Mesothelial cell of epicardium (in vitro differentiated cells): ENCODE data around the gene PYROXD2. TPM values are rescaled to one million over a fixed set of nuclear protein-coding genes. Genes with fewer than 3 reads are reported as not detected.
A peak's percentile ranks its signal among the peaks of the same experiment; 100 is the strongest.

ENCODE experiments used
- DNase-seq, 2 experiments: peaks; one replicate each; pipeline ENCODE4 v3.0.0; 2021; ENCODE audit warnings: low spot score in 2 of 2; ENCODE audit not compliant: unreplicated experiment in 2 of 2
- H3K27ac Mint-ChIP-seq: 2 replicates; pipeline ENCODE4 v1.8.0; 2021; ENCODE audit warnings: mixed read lengths
- H3K27me3 Mint-ChIP-seq: 2 replicates; pipeline ENCODE4 v1.8.0; 2021; ENCODE audit warnings: low read depth, mixed read lengths
- H3K36me3 Mint-ChIP-seq: 2 replicates; pipeline ENCODE4 v1.8.0; 2021; ENCODE audit warnings: mixed read lengths
- H3K4me1 Mint-ChIP-seq: 2 replicates; pipeline ENCODE4 v1.8.0; 2021; ENCODE audit warnings: mixed read lengths
- H3K4me3 Mint-ChIP-seq: 2 replicates; pipeline ENCODE4 v1.8.0; 2021; ENCODE audit warnings: mild to moderate bottlenecking, moderate library complexity, mixed read lengths
- H3K9me3 Mint-ChIP-seq: 2 replicates; pipeline ENCODE4 v1.8.0; 2021; ENCODE audit warnings: mixed read lengths
- CTCF ChIP-seq: fragments of 200-600 bp; sonication (generic); IDR thresholded peaks from one replicate; pipeline ENCODE4 v1.5.0; 2021; ENCODE audit warnings: antibody characterized with exemption; ENCODE audit not compliant: unreplicated experiment
- total RNA-seq: library from RNA; stranded (reverse); gene quantifications from 3 replicates; pipeline ENCODE4 v1.2.1, GENCODE V29; 2021

Gene PYROXD2
- total RNA-seq, 1 donor from 2014 or later: 31.9 TPM

GRCh38 chr10:98404571-98405359 lies 10.2 kb downstream of the PYROXD2 start:
- Mint-ChIP-seq H3K4me1 (peaks cover 4% of the 10 kb centered on the region), H3K4me3 (no peak overlapping the region), H3K27me3 (no peaks in the 10 kb centered on the region), H3K27ac (no peak overlapping the region), H3K9me3 (no peaks in the 10 kb centered on the region), H3K36me3 (peaks cover 15% of the 10 kb centered on the region)
- no peak for DNase-seq
- TF ChIP-seq CTCF: no peak

GRCh38 chr10:98403812-98404504 lies 11.0 kb downstream of the PYROXD2 start:
- Mint-ChIP-seq H3K9me3 (no peaks in the 10 kb centered on the region), H3K4me3 (no peak overlapping the region), H3K36me3 (peaks cover 15% of the 10 kb centered on the region), H3K27me3 (no peaks in the 10 kb centered on the region), H3K4me1 (peaks cover 4% of the 10 kb centered on the region), H3K27ac (no peak overlapping the region)
- no peak for DNase-seq
- no peak for TF ChIP-seq CTCF

DNA sequence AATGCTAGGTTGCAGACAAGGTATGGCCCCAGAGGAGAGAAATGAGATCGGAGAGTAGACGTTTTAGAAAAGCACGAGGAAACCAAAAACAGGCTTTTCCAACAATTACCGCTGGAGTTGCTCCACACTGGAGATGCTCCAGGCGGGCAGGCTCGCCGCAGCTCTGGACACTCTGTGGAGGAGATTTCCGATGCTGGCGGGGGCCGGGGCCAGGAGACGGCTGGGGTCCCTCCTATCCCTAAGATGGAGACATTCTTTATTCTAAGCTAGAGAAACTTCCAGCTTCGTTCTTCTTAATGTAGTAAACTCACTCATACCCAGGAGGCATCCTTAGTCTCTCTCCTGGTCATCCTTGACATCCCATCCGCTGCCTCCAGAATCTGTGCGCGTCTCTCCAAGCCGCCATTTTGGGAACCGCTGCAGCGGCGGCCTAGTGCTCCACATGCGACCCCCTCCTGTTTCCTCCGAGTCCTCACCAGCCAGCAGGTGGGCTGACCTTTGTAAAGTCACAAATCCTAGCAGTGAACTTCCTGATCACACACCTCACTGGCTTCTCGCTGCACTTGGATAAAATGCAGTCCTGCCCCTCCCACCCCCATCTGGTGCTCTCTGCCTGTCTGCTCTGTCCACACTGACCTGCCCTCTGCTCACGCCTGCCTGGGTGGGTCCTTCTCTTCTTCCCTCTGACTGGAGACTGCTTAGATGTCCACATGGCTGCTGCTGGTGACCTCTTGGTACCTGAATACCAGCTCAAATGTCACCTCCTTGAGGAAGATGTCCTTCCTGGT lies 11.9 kb downstream of the PYROXD2 start:
- no peaks in the 10 kb centered on the region for H3K27me3 Mint-ChIP-seq
- H3K4me1 Mint-ChIP-seq: peaks cover 4% of the 10 kb centered on the region
- no peak for TF ChIP-seq CTCF
- H3K36me3 Mint-ChIP-seq: peaks cover 17% of the 10 kb centered on the region
- H3K9me3 Mint-ChIP-seq: no peaks in the 10 kb centered on the region
- no peak overlapping the region for H3K4me3 Mint-ChIP-seq
- DNase-seq: no peak
- no peak overlapping the region for H3K27ac Mint-ChIP-seq

GRCh38 chr10:98402478-98402877 lies 12.5 kb downstream of the PYROXD2 start:
- H3K27ac Mint-ChIP-seq: peak overlapping the region; percentile 40
- DNase-seq: no peak
- H3K9me3 Mint-ChIP-seq: no peaks in the 10 kb centered on the region
- H3K4me3 Mint-ChIP-seq: no peak overlapping the region
- H3K4me1 Mint-ChIP-seq: peaks cover 4% of the 10 kb centered on the region
- peaks cover 19% of the 10 kb centered on the region for H3K36me3 Mint-ChIP-seq
- no peaks in the 10 kb centered on the region for H3K27me3 Mint-ChIP-seq
- TF ChIP-seq CTCF: no peak

GRCh38 chr10:98400482-98400881 lies 14.5 kb downstream of the PYROXD2 start:
- H3K27me3 Mint-ChIP-seq: no peaks in the 10 kb centered on the region
- peaks cover 35% of the 10 kb centered on the region for H3K36me3 Mint-ChIP-seq
- no peak for DNase-seq
- no peaks in the 10 kb centered on the region for H3K9me3 Mint-ChIP-seq
- TF ChIP-seq CTCF: no peak
- no peak overlapping the region for H3K4me3 Mint-ChIP-seq
- H3K4me1 Mint-ChIP-seq: peaks cover 4% of the 10 kb centered on the region
- no peak overlapping the region for H3K27ac Mint-ChIP-seq
